K562 (cell line): ENCODE measurements around the gene SRC. TPM values are rescaled to one million over a fixed set of nuclear protein-coding genes. Genes with fewer than 3 reads are reported as not detected.
A peak's percentile ranks its signal among the peaks of the same experiment; 100 is the strongest.

Experiments used
- ATAC-seq: fragments of 200-7000 bp; cut with Tn5 transposase; 3 replicates; pipeline ENCODE4 v1.9.1; 2020; ENCODE audit warnings: moderate library complexity
- BruUV-seq: library from RNA; stranded (reverse); fragments of 400-500 nt; replicated peaks from 2 replicates; lab custom pipeline; 2021; lab: Mats Ljungman, UMichigan
- CTCF ChIA-PET: fragments of 300-600 bp; formaldehyde crosslinking; extraction: SDS; loops from one replicate; lab custom pipeline; 2021; ENCODE audit warnings: low intra/inter-chr PET ratio; lab: Yijun Ruan, JAX
- POLR2A ChIA-PET: fragments of 300-600, 350-650 bp; sonication (Branson Sonifier 250); formaldehyde crosslinking; extraction: SDS; loops from one replicate; lab custom pipeline; 2021; ENCODE audit warnings: antibody characterized with exemption, inconsistent platforms; lab: Yijun Ruan, JAX
- DNase-seq, 4 experiments: peaks; one replicate each; pipeline versions ENCODE4 v3.0.0 to v3.0.0-alpha.2; 2011 to 2018; ENCODE audit warnings: low spot score in 3 of 4, mixed read lengths in 3 of 4; ENCODE audit errors: extremely low read depth in 1 of 4
- FAIRE-seq: peaks from 2 replicates; lab custom pipeline; 2011; peaks lifted over from hg19 to GRCh38; lab: Jason Lieb, UNC
- H2AFZ ChIP-seq: 2 replicates; pipeline ENCODE4 v1.6.0; 2011; ENCODE audit warnings: low read depth, low read length, control low read depth, inconsistent platforms
- H3K27ac ChIP-seq: fragments of 200-600 bp; 3 replicates; pipeline ENCODE4 v1.8.0; 2011; ENCODE audit warnings: low read depth, mild to moderate bottlenecking, control low read depth, inconsistent platforms, low read length, moderate library complexity, mixed read lengths; ENCODE audit errors: extremely low read depth
- H3K27me3 ChIP-seq, 2 experiments: fragments of 300-600 bp in 1 of 2; 2 replicates in 1 of 2; 3 replicates in 1 of 2; pipeline versions ENCODE4 v1.6.0 to v1.8.0; 2011; ENCODE audit warnings: inconsistent platforms in 2 of 2, low read length in 2 of 2, mild to moderate bottlenecking in 1 of 2, mixed read lengths in 1 of 2, moderate library complexity in 1 of 2; ENCODE audit not compliant: control insufficient read depth in 2 of 2, insufficient read depth in 2 of 2
- H3K36me3 ChIP-seq: fragments of 300-600 bp; 3 replicates; pipeline ENCODE4 v1.8.0; 2011; ENCODE audit warnings: mild to moderate bottlenecking, low read length, inconsistent platforms; ENCODE audit not compliant: control insufficient read depth, insufficient read depth
- H3K4me1 ChIP-seq, 2 experiments: fragments of 200-600 bp in 1 of 2; replicated peaks in 1 of 2; 2 replicates in 1 of 2; 3 replicates in 1 of 2; pipeline versions ENCODE4 v1.5.1 to v1.8.0; 2011; ENCODE audit warnings: inconsistent platforms in 2 of 2, low read length in 2 of 2, mild to moderate bottlenecking in 1 of 2, mixed read lengths in 1 of 2, moderate library complexity in 1 of 2; ENCODE audit not compliant: control insufficient read depth in 2 of 2, insufficient read depth in 2 of 2
- H3K4me2 ChIP-seq: 2 replicates; pipeline ENCODE4 v1.6.1; 2011; ENCODE audit warnings: low read length, control low read depth, inconsistent platforms, mixed read lengths; ENCODE audit not compliant: insufficient read depth
- H3K4me3 ChIP-seq: fragments of 200-600 bp; sonication (generic), shearing (Covaris generic); 2 replicates; pipeline ENCODE4 v1.5.1; 2016; ENCODE audit warnings: control low read depth, inconsistent platforms
- H3K79me2 ChIP-seq: fragments of 200-600 bp; 3 replicates; pipeline ENCODE4 v1.8.0; 2011; ENCODE audit warnings: low read length, inconsistent platforms; ENCODE audit not compliant: control insufficient read depth, insufficient read depth
- H3K9ac ChIP-seq, 2 experiments: 2 replicates each; pipeline versions ENCODE4 v1.6.0 to v1.6.1; 2011; ENCODE audit warnings: low read depth in 2 of 2, low read length in 2 of 2, control low read depth in 1 of 2, inconsistent platforms in 1 of 2, mild to moderate bottlenecking in 1 of 2, mixed read lengths in 1 of 2; ENCODE audit not compliant: insufficient read depth in 1 of 2
- H3K9me1 ChIP-seq: one replicate; pipeline ENCODE4 v1.6.0; 2011; ENCODE audit warnings: inconsistent platforms, mild to moderate bottlenecking, low read length, moderate library complexity; ENCODE audit not compliant: control insufficient read depth, insufficient read depth
- H3K9me3 ChIP-seq: replicated peaks from 2 replicates; pipeline ENCODE4 v1.5.1; 2011; ENCODE audit warnings: low read depth, low read length, inconsistent platforms; ENCODE audit not compliant: control insufficient read depth, insufficient read depth
- H4K20me1 ChIP-seq: replicated peaks from 2 replicates; pipeline ENCODE4 v1.6.1; 2011; ENCODE audit warnings: low read length, inconsistent platforms, mixed read lengths; ENCODE audit not compliant: control insufficient read depth, insufficient read depth
- EWSR1 ChIP-seq: fragments of 450-650 bp; IDR thresholded peaks from 2 replicates; pipeline ENCODE4 v1.6.1; 2018; ENCODE audit warnings: borderline replicate concordance, mild to moderate bottlenecking, low read depth, moderate library complexity; ENCODE audit not compliant: partially characterized antibody
- MCM5 ChIP-seq: fragments of 450-650 bp; IDR thresholded peaks from 2 replicates; pipeline ENCODE4 v1.6.1; 2016; ENCODE audit warnings: low read depth
- NCOA1 ChIP-seq: fragments of 450-650 bp; IDR thresholded peaks from 2 replicates; pipeline ENCODE4 v1.6.1; 2016; ENCODE audit warnings: low read depth
- STAT5B ChIP-seq: fragments of 250-450 bp; sonication (Bioruptor Pico); IDR thresholded peaks from 2 replicates; pipeline ENCODE4 v1.8.0; 2021; ENCODE audit warnings: mild to moderate bottlenecking, inconsistent platforms
- ZBTB2 ChIP-seq: fragments of 450-650 bp; IDR thresholded peaks from 2 replicates; pipeline ENCODE4 v1.6.1; 2016; ENCODE audit warnings: antibody characterized with exemption
- ZHX1 ChIP-seq: fragments of 150-350 bp; conservative IDR thresholded peaks from 2 replicates; pipeline ENCODE4 v1.6.1; 2014; ENCODE audit warnings: low read length
- ZNF253 ChIP-seq: fragments of 250-450 bp; sonication (Bioruptor Pico); conservative IDR thresholded peaks from 2 replicates; pipeline ENCODE4 v1.6.1; 2021; ENCODE audit warnings: mild to moderate bottlenecking
- ZNF449 ChIP-seq: fragments of 250-450 bp; sonication (Bioruptor Pico); IDR thresholded peaks from 2 replicates; pipeline ENCODE4 v1.8.0; 2022; ENCODE audit warnings: moderate library complexity, mild to moderate bottlenecking, inconsistent platforms
- WGBS: fragments of 100-300 bp; shearing (Covaris generic); methylation state at CpG from one replicate; pipeline ENCODE4 v1.1.6; 2016; ENCODE audit warnings: low coverage, mixed read lengths; ENCODE audit not compliant: insufficient coverage; ENCODE audit errors: missing lambda C conversion rate; 5-methylcytosine and 5-hydroxymethylcytosine counted together
- in situ Hi-C: fragments of 300-500 bp; cut with MboI; formaldehyde crosslinking; loops from 4 replicates; pipeline ENCODE4 v1.15.0; 2018; ENCODE audit warnings: inconsistent platforms, mixed read lengths
- intact Hi-C: fragments of 100-400 bp; cut with micrococcal nuclease; formaldehyde crosslinking; loops from 2 replicates; pipeline ENCODE4 v1.14.2; 2022
- polyA plus RNA-seq, 8 experiments: library from polyadenylated mRNA; depleted of rRNA in 4 of 8; stranded (reverse) in 5 of 8; unstranded in 3 of 8; fragments of >200 nt; fragmentation: Nextera tagmentation in 2 of 8; fragmentation: Illumina TruSeq in 1 of 8; extraction: Ambion mirVana in 2 of 8; extraction: Trizol in 1 of 8; gene quantifications; 2 replicates each; pipeline versions ENCODE4 v1.2.1 to v1.2.3, GENCODE V29; 2011 to 2014; ENCODE audit warnings: inconsistent platforms in 1 of 8, missing spikeins in 1 of 8
- total RNA-seq, 7 experiments: library from RNA; depleted of rRNA in 6 of 7; stranded (reverse); fragments of >200 nt in 6 of 7; fragmentation: Illumina TruSeq in 2 of 7; extraction: Trizol in 2 of 7; gene quantifications; 2 replicates each; pipeline versions ENCODE4 v1.2.1 to v1.2.3, GENCODE V29; 2011 to 2021; ENCODE audit warnings: low replicate concordance in 1 of 7
- TF ChIP-seq, protein P1 (sequence below): fragments of 250-450 bp; sonication (Bioruptor Pico); IDR thresholded peaks from 2 replicates; pipeline ENCODE4 v1.4.0; 2020; ENCODE audit warnings: borderline replicate concordance

Gene SRC
- total and polyA plus RNA-seq, 9 of the 15 experiments (the other 6 are each of a cell fraction or from before 2014, with no cell fraction given) = 0.06 to 8.5 (median 3.1) TPM

DNA sequence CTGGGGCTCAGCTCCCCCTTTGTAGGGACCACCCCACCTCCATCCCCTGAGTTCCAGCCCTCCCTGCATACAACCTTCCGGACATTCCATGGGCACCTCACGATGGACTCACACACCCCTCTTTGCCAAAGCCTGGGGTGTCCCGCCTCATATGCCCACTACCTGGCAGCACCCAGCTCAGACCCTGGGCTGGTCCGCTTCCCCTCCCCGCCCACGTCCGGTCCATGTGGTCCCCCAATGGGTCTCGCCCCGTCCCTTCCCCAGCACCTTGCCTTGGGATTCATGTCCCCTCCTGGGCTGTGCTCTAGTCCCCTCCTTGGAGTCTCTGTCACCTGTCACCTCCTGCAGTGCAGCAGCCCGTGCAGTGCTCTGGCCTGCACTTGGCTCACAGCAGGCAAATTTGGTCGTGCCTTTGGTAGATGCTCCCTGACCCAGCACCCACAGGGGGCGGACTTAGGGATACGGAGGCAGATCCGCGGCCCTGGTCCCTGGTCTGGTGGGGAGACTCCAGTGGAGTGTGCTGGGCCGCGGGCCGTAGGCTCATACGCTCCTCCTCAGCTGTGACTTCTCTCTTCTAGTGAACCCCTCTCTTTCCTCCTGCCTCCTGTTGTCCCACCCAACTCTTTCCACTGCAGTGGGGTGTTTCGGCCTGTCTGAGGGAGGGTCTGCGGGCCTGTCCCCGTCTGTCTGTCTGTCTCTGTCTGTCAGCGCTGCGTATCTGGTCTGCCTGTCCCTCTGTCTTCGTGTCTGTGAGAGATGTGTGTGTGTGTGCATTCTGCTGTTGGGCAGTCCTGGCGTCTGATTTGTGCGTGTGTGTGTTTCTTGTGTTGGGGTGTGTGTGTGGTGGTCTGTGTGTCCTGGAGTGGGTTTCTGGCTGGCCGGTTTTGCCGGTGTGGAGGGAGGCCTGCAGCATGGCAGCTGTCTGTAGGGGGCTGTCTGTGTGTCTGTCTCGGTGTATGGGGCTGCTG, 69.5 kb downstream of the SRC start:
- Histone ChIP-seq H3K27ac (no peak overlapping the region), H4K20me1 (peaks cover 17% of the 10 kb centered on the region; the same call in 1 of the 2 replicates), H3K79me2 (no peaks in the 10 kb centered on the region), H2AFZ (no peak overlapping the region), H3K4me3 (no peak overlapping the region), H3K4me1 (peaks cover 4% of the 10 kb centered on the region in 2 experiments; a peak in 4 of 5 replicates), H3K9me3 (peaks cover 4% of the 10 kb centered on the region; the same call in 1 of the 2 replicates), H3K9me1 (no peaks in the 10 kb centered on the region), H3K36me3 (no peaks in the 10 kb centered on the region), H3K9ac (no peak overlapping the region), H3K4me2 (no peak overlapping the region), H3K27me3 (peaks cover 69 to 91% of the 10 kb centered on the region in 2 experiments)
- CTCF ChIA-PET = no interaction called here
- POLR2A ChIA-PET = interaction anchor here (0.6 kb wide), 1 partner anchor 230 kb away, joined by 3 read pairs; no protein-coding TSS in a partner anchor
- TF ChIP-seq STAT5B (CRISPR knock-in tag) = no peak
- no peak for TF ChIP-seq EWSR1
- no peak for TF ChIP-seq NCOA1
- TF ChIP-seq ZNF253 = no peak
- TF ChIP-seq, protein P1, sequence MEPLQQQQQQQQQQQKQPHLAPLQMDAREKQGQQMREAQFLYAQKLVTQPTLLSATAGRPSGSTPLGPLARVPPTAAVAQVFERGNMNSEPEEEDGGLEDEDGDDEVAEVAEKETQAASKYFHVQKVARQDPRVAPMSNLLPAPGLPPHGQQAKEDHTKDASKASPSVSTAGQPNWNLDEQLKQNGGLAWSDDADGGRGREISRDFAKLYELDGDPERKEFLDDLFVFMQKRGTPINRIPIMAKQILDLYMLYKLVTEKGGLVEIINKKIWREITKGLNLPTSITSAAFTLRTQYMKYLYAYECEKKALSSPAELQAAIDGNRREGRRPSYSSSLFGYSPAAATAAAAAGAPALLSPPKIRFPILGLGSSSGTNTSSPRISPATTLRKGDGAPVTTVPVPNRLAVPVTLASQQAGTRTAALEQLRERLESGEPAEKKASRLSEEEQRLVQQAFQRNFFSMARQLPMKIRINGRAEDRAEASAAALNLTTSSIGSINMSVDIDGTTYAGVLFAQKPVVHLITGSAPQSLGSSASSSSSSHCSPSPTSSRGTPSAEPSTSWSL (CRISPR knock-in tag) = no peak
- no peak for TF ChIP-seq ZHX1
- TF ChIP-seq ZNF449 = no peak
- no peak for TF ChIP-seq MCM5
- TF ChIP-seq ZBTB2 = no peak
- in situ Hi-C loops (no loop called here), intact Hi-C loops (no loop called here)
- 5% methylated on average over 24 of the region's 30 CpGs for WGBS
- peak; percentile 41 for ATAC-seq
- no peak for FAIRE-seq
- DNase-seq = no peak
- no TSS peak for BruUV-seq
